ENCODE data around the gene ASH1L. TPM values are rescaled to one million over a fixed set of nuclear protein-coding genes. Genes with fewer than 3 reads are reported as not detected.
A peak's percentile ranks its signal among the peaks of the same experiment; 100 is the strongest.
"Not testable (repeated sequence)": the region's sequence is repeated elsewhere in the genome, so short reads cannot be mapped to it uniquely, and the experiment has no call there.

Gene ASH1L
- total RNA-seq, 2 donors from 2014 or later: 40.3 to 47.2 TPM

DNA sequence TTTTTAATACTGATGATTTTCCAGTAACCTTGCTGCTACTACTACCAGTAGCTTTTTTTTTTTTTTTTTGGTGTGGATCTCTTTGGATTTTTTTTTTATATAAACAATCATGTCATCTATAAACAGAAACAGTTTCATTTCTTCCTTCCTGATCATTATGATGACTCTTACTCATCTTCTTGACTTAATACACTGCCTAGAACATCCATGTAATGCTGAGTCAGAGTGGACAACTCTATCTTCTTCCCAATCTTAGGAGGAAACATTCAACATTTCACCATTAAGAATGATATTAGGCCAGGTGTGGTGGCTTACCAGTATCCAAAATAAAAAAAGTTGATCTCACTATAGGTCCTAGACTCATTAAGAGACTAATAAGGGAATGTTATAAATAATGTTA is 172.8 kb downstream of the ASH1L start:
- H3K4me1 Mint-ChIP-seq (ENCODE audit: low read depth): no peaks in the 10 kb centered on the region
- H3K27me3 Mint-ChIP-seq (ENCODE audit: low read depth): no peaks in the 10 kb centered on the region
- H3K4me3 Mint-ChIP-seq: no peak overlapping the region
- peaks cover 0 to 2% of the 10 kb centered on the region in 2 donors for H3K9me3 Mint-ChIP-seq
- ATAC-seq (replicated peaks in 1 of 2) (no peak), DNase-seq (no peak)
- H3K36me3 Mint-ChIP-seq (ENCODE audit: insufficient read depth in 2 of 2): peaks cover 13 to 40% of the 10 kb centered on the region in 2 donors
- no peak overlapping the region for H3K27ac Mint-ChIP-seq

DNA sequence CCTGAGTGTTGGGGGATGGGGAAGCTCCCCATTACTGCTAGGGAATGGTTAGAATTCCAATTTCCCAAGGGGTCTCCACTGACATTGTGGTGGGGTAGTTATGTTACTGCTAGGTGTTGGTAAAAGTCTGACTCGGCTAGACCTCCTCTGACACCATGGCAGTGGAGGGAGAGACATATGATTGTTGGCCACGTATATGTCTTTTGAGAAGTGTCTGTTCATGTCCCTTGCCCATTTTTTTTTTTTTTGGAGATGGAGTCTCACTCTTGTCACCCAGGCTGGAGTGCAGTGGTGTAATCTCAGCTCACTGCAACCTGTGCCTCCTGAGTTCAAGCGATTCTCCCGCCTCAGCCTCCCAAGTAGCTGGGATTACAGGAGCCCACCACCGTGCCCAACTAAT is 176.8 kb downstream of the ASH1L start:
- not testable (repeated sequence) for H3K4me3 Mint-ChIP-seq; H3K9me3 Mint-ChIP-seq; H3K4me1 Mint-ChIP-seq (ENCODE audit: low read depth); H3K27me3 Mint-ChIP-seq (ENCODE audit: low read depth); ATAC-seq (replicated peaks in 1 of 2); H3K27ac Mint-ChIP-seq; DNase-seq
- peaks cover 7 to 26% of the 10 kb centered on the region in 2 donors for H3K36me3 Mint-ChIP-seq (ENCODE audit: insufficient read depth in 2 of 2)

DNA sequence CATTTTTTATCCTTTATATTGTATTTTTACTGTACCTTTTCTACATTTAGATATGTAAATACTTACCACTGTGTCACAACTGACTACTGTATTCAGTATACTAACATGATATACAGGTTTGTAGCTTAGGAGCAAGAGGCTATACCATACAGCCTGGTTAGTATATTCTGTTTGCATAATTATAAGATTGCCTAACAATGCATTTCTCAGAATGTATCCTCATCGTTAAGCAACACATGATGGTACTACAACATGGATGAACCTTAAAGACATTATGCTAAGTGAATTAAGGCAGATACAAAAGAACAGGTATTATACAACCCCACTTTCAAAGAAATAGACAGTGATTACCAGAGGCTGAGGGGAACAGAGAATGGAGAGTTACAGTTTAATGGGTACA is 179.2 kb downstream of the ASH1L start:
- no peak for ATAC-seq (replicated peaks in 1 of 2)
- DNase-seq: no peak
- peaks cover 7 to 23% of the 10 kb centered on the region in 2 donors for H3K36me3 Mint-ChIP-seq (ENCODE audit: insufficient read depth in 2 of 2)
- H3K27me3 Mint-ChIP-seq (ENCODE audit: low read depth): no peaks in the 10 kb centered on the region
- H3K4me1 Mint-ChIP-seq (ENCODE audit: low read depth): no peaks in the 10 kb centered on the region
- H3K4me3 Mint-ChIP-seq: no peak overlapping the region
- H3K27ac Mint-ChIP-seq: no peak overlapping the region
- H3K9me3 Mint-ChIP-seq: peaks cover 0 to 2% of the 10 kb centered on the region in 2 donors

DNA sequence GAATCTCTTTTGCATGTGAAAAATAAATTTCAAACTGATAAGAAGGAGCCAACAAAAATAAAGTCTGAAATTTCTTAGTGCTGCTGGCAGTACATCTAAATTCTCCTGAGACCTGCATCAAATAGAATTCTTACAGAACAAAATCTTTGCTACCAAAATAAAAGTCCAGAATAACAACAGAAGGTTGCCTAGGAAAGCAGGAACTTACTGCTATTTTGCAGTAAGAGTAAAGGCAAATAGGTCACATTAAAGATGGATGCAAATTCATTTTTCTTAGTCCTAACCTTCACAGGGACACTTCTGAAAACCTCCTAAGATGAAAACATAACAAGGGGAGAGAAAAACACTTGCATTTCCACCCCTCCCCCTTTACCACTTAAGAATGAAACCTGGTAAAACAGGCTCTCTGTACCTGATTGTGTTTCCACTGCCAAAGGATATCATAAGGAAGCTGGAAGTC is 182.9 kb downstream of the ASH1L start:
- H3K4me1 Mint-ChIP-seq (ENCODE audit: low read depth): peaks cover 7% of the 10 kb centered on the region
- DNase-seq (no peak), ATAC-seq (replicated peaks in 1 of 2) (no peak)
- no peaks in the 10 kb centered on the region for H3K9me3 Mint-ChIP-seq
- H3K36me3 Mint-ChIP-seq (ENCODE audit: insufficient read depth in 2 of 2): peaks cover 7 to 26% of the 10 kb centered on the region in 2 donors
- no peak overlapping the region for H3K4me3 Mint-ChIP-seq
- no peaks in the 10 kb centered on the region for H3K27me3 Mint-ChIP-seq (ENCODE audit: low read depth)
- no peak overlapping the region for H3K27ac Mint-ChIP-seq

DNA sequence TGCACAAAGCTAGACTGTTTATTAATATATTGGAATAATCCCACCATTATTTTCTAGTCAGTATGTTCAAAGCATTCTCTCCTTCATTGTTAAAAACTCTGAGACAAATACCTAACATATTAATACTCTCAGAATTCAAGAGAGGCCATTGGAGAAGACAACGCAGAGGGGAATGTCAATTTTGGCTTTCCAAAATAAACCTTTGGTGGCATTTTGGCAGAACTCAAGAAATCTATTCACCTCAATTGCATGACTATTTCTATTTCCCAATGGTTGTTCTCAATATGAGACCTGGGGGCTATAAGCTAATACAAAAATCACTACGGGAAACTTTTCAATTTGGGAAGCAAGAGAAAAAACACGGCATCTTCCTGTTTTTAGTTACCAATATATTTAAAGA is 183.4 kb downstream of the ASH1L start:
- DNase-seq (no peak), ATAC-seq (replicated peaks in 1 of 2) (no peak)
- Mint-ChIP-seq H3K36me3 (ENCODE audit: insufficient read depth in 2 of 2) (peaks cover 7 to 28% of the 10 kb centered on the region in 2 donors), H3K9me3 (no peaks in the 10 kb centered on the region), H3K4me1 (ENCODE audit: low read depth) (peaks cover 7% of the 10 kb centered on the region), H3K27me3 (ENCODE audit: low read depth) (no peaks in the 10 kb centered on the region), H3K4me3 (no peak overlapping the region), H3K27ac (no peak overlapping the region)

DNA sequence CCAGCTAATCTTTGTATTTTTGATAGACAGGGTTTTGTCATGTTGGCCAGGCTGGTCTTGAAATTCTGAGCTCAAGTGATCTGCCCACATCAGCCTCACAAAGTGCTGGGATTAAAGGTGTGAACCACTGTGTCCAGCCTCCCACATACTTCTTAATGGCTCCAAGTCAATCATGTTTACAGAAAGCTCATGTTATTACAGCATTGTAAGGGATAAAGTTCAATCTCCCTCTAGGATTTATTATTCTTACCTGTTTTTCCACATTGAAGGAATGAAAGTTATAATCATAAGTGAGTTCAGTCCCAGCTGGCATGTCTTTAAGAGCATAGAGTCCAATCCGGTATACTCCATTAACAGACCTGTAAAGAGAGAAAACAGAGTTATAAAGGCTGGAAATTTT is 202.6 kb downstream of the ASH1L start:
- no peak overlapping the region for H3K27ac Mint-ChIP-seq
- no peak overlapping the region for H3K4me3 Mint-ChIP-seq
- H3K9me3 Mint-ChIP-seq: no peaks in the 10 kb centered on the region
- no peaks in the 10 kb centered on the region for H3K27me3 Mint-ChIP-seq (ENCODE audit: low read depth)
- peaks cover 0 to 7% of the 10 kb centered on the region in 2 donors for H3K36me3 Mint-ChIP-seq (ENCODE audit: insufficient read depth in 2 of 2)
- H3K4me1 Mint-ChIP-seq (ENCODE audit: low read depth): no peaks in the 10 kb centered on the region
- DNase-seq (no peak), ATAC-seq (replicated peaks in 1 of 2) (no peak)

DNA sequence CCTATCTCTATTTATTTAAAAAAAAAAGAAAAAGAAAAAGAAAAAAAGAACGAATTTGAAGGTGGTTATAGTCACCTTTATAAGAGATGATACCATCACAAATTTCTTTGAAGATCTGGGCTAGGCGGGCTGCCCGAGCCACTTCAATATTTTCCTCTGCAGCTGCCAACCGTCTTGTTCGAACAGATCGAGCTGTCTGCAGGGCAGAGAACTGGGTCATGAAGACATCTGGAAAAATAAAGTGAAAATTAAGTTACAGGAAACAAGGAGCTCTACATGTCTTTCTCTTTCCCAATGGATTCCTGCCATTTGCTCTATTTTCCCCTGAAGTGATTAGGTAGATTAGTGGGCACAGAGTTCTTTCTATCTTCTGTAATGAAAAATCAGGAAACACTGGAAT is 210.0 kb downstream of the ASH1L start:
- no peaks in the 10 kb centered on the region for H3K4me1 Mint-ChIP-seq (ENCODE audit: low read depth)
- peak overlapping the region; percentile 22 for H3K27ac Mint-ChIP-seq
- no peak overlapping the region for H3K4me3 Mint-ChIP-seq
- ATAC-seq (replicated peaks in 1 of 2) (no peak), DNase-seq (no peak)
- H3K27me3 Mint-ChIP-seq (ENCODE audit: low read depth): no peaks in the 10 kb centered on the region
- peaks cover 4 to 36% of the 10 kb centered on the region in 2 donors for H3K36me3 Mint-ChIP-seq (ENCODE audit: insufficient read depth in 2 of 2)
- H3K9me3 Mint-ChIP-seq: no peaks in the 10 kb centered on the region

DNA sequence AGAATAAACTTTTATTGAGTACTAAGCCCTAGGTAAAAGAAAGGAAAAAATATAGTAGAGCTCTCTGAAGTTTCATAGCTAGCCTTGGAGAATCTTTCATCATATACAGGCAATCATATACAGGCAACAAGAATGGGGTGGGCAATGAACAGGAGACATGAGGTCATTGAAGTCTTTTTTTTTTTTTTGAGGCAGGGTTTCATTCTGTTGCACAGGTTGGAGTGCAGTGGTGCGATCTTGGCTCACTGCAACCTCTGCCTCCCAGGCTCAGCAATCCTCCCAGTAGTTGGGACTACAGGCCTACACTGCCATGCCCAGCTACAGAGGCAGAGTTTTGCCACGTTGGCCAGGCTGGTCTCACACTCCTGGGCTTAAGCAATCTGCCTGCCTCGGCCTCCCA is 219.8 kb downstream of the ASH1L start:
- DNase-seq (no peak), ATAC-seq (replicated peaks in 1 of 2) (no peak)
- peaks cover 12 to 33% of the 10 kb centered on the region in 2 donors for H3K36me3 Mint-ChIP-seq (ENCODE audit: insufficient read depth in 2 of 2)
- no peaks in the 10 kb centered on the region for H3K27me3 Mint-ChIP-seq (ENCODE audit: low read depth)
- no peak overlapping the region for H3K27ac Mint-ChIP-seq
- H3K9me3 Mint-ChIP-seq: no peaks in the 10 kb centered on the region
- no peak overlapping the region for H3K4me3 Mint-ChIP-seq
- no peaks in the 10 kb centered on the region for H3K4me1 Mint-ChIP-seq (ENCODE audit: low read depth)

DNA sequence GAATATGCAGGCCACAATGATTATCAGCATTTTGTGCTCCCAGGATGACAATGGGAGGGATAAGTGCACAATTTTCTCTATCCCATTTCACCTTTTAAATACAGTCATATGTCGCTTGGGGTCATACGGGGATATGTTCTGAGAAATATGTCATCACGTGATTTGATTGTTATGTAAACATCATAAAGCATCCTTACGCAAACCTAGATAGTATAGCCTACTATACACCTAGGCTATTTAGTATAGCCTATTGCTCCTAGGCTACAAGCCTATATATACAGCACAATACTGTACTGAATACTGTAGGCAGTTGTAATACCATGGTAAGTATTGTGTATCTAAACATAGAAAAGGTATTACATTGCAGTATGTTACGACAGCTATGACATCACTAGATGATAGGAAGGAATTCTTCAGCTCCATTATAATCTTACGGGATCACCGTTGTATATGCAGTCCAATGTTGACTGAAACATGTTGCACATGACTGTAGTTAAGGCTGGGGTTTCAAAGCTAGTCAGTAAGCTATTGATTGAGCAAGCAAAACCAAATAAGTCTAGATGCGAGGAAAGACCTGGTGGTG is 223.0 kb downstream of the ASH1L start:
- H3K36me3 Mint-ChIP-seq (ENCODE audit: insufficient read depth in 2 of 2): peaks cover 9 to 25% of the 10 kb centered on the region in 2 donors
- no peaks in the 10 kb centered on the region for H3K9me3 Mint-ChIP-seq
- H3K4me1 Mint-ChIP-seq (ENCODE audit: low read depth): no peaks in the 10 kb centered on the region
- H3K27ac Mint-ChIP-seq: peak overlapping the region; percentile 34
- H3K27me3 Mint-ChIP-seq (ENCODE audit: low read depth): no peaks in the 10 kb centered on the region
- no peak for ATAC-seq (replicated peaks in 1 of 2)
- no peak for DNase-seq
- H3K4me3 Mint-ChIP-seq: no peak overlapping the region

DNA sequence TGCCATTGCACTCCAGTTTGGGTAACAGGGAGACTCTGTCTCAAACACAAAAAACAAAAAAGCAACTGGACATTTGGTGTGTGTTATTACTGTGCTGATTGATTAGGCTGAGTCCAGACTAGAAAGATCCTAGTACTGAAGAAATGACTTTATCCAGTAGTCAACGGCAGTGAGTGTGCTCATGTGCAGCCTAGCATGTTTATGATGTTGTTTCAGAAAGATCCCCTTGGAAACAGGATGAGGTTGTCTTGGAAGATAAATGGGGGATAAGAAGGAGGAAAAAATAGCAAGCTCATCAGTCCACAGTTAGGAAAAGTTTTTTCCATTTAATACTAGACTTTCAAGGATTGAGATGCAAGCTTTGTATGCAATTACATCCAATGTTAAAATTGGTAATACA is 227.6 kb downstream of the ASH1L start:
- no peak for ATAC-seq (replicated peaks in 1 of 2)
- Mint-ChIP-seq H3K27me3 (ENCODE audit: low read depth) (no peaks in the 10 kb centered on the region), H3K4me3 (no peak overlapping the region), H3K27ac (no peak overlapping the region), H3K9me3 (no peaks in the 10 kb centered on the region), H3K4me1 (ENCODE audit: low read depth) (no peaks in the 10 kb centered on the region), H3K36me3 (ENCODE audit: insufficient read depth in 2 of 2) (peaks cover 5 to 17% of the 10 kb centered on the region in 2 donors)
- no peak for DNase-seq

DNA sequence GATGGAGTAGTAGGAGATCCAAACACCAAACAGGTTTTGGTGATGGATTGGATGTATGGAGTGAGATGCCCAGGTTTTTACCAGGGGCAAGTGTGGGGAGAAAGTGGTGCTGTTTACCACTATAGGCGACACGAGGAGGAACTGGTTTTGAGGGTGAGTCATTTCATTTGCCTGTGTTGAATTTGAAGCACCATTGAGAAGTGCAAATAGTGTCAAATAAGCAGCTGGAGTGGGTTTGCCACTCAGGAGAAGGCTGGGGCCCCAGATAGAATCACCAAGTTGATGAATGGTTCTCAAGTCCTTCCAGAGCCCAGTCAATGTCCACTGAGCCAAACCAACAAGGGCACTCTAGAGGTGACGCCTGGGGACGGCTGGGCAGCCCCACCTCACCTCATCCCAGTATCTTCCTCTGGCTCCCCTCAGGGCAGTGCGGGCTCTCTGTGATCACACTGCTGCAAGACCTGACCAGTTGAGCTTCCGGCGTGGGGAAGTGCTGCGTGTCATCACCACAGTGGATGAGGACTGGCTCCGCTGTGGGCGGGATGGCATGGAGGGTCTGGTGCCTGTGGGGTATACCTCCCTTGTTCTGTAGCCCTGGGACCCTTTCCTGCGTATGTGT is 232.5 kb downstream of the ASH1L start:
- ATAC-seq (replicated peaks in 1 of 2): peak; percentile 12
- H3K4me1 Mint-ChIP-seq (ENCODE audit: low read depth): peaks cover 10% of the 10 kb centered on the region
- H3K4me3 Mint-ChIP-seq: no peak overlapping the region
- H3K36me3 Mint-ChIP-seq (ENCODE audit: insufficient read depth in 2 of 2): peaks cover 5 to 9% of the 10 kb centered on the region in 2 donors
- no peak for DNase-seq
- H3K27me3 Mint-ChIP-seq (ENCODE audit: low read depth): no peaks in the 10 kb centered on the region
- no peaks in the 10 kb centered on the region for H3K9me3 Mint-ChIP-seq
- H3K27ac Mint-ChIP-seq: peak overlapping the region; percentile 93

DNA sequence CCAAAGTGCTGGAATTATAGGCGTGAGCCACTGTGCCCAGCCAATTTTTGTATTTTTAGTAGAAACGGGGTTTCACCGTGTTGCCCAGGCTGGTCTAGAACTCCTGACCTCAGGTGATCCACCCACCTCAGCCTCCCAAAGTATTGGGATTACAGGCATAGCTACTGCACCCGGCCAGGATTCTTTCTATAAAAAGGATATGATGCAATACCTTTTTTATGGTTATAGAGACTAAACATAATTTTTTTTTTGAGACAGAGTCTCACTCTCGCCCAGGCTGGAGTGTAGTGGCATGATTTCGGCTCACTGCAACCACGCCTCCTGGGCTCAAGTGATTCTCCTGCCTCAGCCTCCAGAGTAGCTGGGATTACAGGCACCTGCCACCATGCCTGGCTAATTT is 233.7 kb downstream of the ASH1L start:
- not testable (repeated sequence) for H3K27ac Mint-ChIP-seq; H3K27me3 Mint-ChIP-seq (ENCODE audit: low read depth); DNase-seq; H3K4me3 Mint-ChIP-seq; H3K36me3 Mint-ChIP-seq (ENCODE audit: insufficient read depth in 2 of 2); H3K9me3 Mint-ChIP-seq; ATAC-seq (replicated peaks in 1 of 2)
- H3K4me1 Mint-ChIP-seq (ENCODE audit: low read depth): peaks cover 10% of the 10 kb centered on the region

DNA sequence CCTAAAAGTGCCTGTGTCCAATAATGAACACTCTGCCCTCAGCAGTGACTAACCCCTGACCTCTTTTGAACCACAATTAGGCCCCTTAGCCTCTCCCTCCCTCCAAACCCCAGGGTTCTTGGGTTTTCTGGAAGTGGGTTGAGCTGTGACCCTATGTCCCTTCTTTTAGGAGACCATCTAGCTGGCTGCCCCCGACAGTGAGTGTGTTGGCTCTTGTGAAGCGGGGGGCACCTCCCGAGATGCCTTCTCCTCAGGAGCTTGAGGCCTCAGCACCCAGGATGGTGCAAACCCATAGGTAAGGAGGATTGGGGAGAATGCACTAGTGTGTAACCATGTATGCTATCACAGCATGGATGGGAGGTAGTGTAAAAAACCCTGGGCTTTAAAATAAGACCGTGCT is 234.6 kb downstream of the ASH1L start:
- Mint-ChIP-seq H3K9me3 (no peaks in the 10 kb centered on the region), H3K27me3 (ENCODE audit: low read depth) (no peaks in the 10 kb centered on the region), H3K4me1 (ENCODE audit: low read depth) (peaks cover 10% of the 10 kb centered on the region), H3K36me3 (ENCODE audit: insufficient read depth in 2 of 2) (peaks cover 5 to 7% of the 10 kb centered on the region in 2 donors), H3K27ac (no peak overlapping the region), H3K4me3 (no peak overlapping the region)
- ATAC-seq (replicated peaks in 1 of 2) (no peak), DNase-seq (no peak)

DNA sequence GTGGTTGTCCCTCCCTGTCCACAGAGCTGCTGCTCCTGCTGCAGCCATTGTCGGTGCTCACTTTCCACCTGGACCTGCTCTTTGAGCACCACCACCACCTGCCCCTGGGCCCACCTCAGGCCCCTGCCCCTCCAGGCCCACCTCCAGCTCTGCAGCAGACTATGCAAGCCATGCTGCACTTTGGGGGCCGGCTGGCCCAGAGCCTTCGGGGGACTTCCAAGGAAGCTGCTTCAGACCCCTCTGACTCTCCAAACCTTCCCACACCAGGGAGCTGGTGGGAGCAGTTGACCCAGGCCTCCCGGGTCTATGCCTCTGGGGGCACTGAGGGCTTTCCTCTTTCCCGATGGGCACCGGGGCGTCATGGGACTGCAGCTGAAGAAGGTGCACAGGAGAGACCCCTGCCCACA is 236.0 kb downstream of the ASH1L start:
- Mint-ChIP-seq H3K27ac (no peak overlapping the region), H3K27me3 (ENCODE audit: low read depth) (no peaks in the 10 kb centered on the region), H3K36me3 (ENCODE audit: insufficient read depth in 2 of 2) (peaks cover 5 to 7% of the 10 kb centered on the region in 2 donors), H3K4me3 (no peak overlapping the region), H3K9me3 (no peaks in the 10 kb centered on the region), H3K4me1 (ENCODE audit: low read depth) (peaks cover 21% of the 10 kb centered on the region)
- ATAC-seq (replicated peaks in 1 of 2) (no peak), DNase-seq (peak in 1 of 2 donors; percentile 6)
